CD8-positive, alpha-beta memory T cell (primary cell): ENCODE data around the gene KCNAB3. TPM values are rescaled to one million over a fixed set of nuclear protein-coding genes. Genes with fewer than 3 reads are reported as not detected.

Source experiments
- CTCF ChIA-PET: fragments of 350-600 bp; sonication (Branson Sonifier 250); formaldehyde crosslinking; loops from one replicate; lab custom pipeline; 2021; ENCODE audit warnings: antibody characterized with exemption; lab: Charles Lee
- POLR2A ChIA-PET: fragments of 350-600 bp; sonication (Branson Sonifier 250); formaldehyde crosslinking; loops from one replicate; lab custom pipeline; 2021; ENCODE audit warnings: antibody characterized with exemption; lab: Charles Lee
- DNase-seq, 5 donors: peaks; one replicate each; pipeline versions ENCODE4 v3.0.0 to v3.0.0-alpha.2; 2020 to 2022; ENCODE audit warnings: mixed read lengths in 1 of 5
- H3K27ac ChIP-seq: one replicate; pipeline ENCODE4 v1.7.0; 2013; ENCODE audit warnings: low read depth, mild to moderate bottlenecking, low read length, moderate library complexity
- H3K27me3 ChIP-seq: 2 replicates; pipeline ENCODE4 v1.7.0; 2013; ENCODE audit warnings: low read length, mild to moderate bottlenecking; ENCODE audit not compliant: insufficient read depth, poor library complexity, severe bottlenecking
- H3K36me3 ChIP-seq: 2 replicates; pipeline ENCODE4 v1.7.0; 2013; ENCODE audit warnings: mild to moderate bottlenecking, low read length, moderate library complexity; ENCODE audit not compliant: insufficient read depth
- H3K4me1 ChIP-seq: 2 replicates; pipeline ENCODE4 v1.7.0; 2013; ENCODE audit warnings: mild to moderate bottlenecking, low read length, moderate library complexity; ENCODE audit not compliant: insufficient read depth
- H3K4me3 ChIP-seq: 2 replicates; pipeline ENCODE4 v1.7.0; 2013; ENCODE audit warnings: mild to moderate bottlenecking, low read length
- H3K9me3 ChIP-seq: 2 replicates; pipeline ENCODE4 v1.7.0; 2013; ENCODE audit warnings: mild to moderate bottlenecking, low read length
- H3K27ac Mint-ChIP-seq, 8 donors: one replicate each; pipeline ENCODE4 v1.8.0; 2020 to 2021; ENCODE audit warnings: mixed read lengths in 8 of 8, mild to moderate bottlenecking in 6 of 8, inconsistent platforms in 3 of 8, moderate library complexity in 3 of 8
- H3K27me3 Mint-ChIP-seq, 2 donors: one replicate each; pipeline ENCODE4 v1.8.0; 2020 to 2021; ENCODE audit warnings: mixed read lengths in 2 of 2, mild to moderate bottlenecking in 1 of 2, moderate library complexity in 1 of 2
- H3K36me3 Mint-ChIP-seq, 3 donors: one replicate each; pipeline ENCODE4 v1.8.0; 2020 to 2021; ENCODE audit warnings: mixed read lengths in 3 of 3, inconsistent platforms in 1 of 3, mild to moderate bottlenecking in 1 of 3
- H3K4me1 Mint-ChIP-seq, 3 donors: one replicate each; pipeline ENCODE4 v1.8.0; 2020 to 2021; ENCODE audit warnings: mixed read lengths in 3 of 3, inconsistent platforms in 1 of 3, mild to moderate bottlenecking in 1 of 3
- H3K4me3 Mint-ChIP-seq, 7 donors: one replicate each; pipeline ENCODE4 v1.8.0; 2020 to 2021; ENCODE audit warnings: mixed read lengths in 7 of 7, mild to moderate bottlenecking in 6 of 7, moderate library complexity in 4 of 7, inconsistent platforms in 2 of 7
- H3K9me3 Mint-ChIP-seq, 5 donors: one replicate each; pipeline ENCODE4 v1.8.0; 2020 to 2022; ENCODE audit warnings: mixed read lengths in 5 of 5, mild to moderate bottlenecking in 3 of 5, moderate library complexity in 2 of 5, inconsistent platforms in 1 of 5
- polyA plus RNA-seq: library from polyadenylated mRNA; unstranded; fragments of 300-500 nt; fragmentation: Illumina TruSeq; gene quantifications from one replicate; pipeline ENCODE4 v1.2.3, GENCODE V29; 2021
- total RNA-seq, 2 experiments: library from RNA; stranded (reverse); gene quantifications; one replicate each; pipeline ENCODE4 v1.2.3, GENCODE V29; 2021

The KCNAB3 gene
- total and polyA plus RNA-seq, 3 experiments from 2014 or later, result 5.6 to 6.7 TPM; not detected in 1

DNA sequence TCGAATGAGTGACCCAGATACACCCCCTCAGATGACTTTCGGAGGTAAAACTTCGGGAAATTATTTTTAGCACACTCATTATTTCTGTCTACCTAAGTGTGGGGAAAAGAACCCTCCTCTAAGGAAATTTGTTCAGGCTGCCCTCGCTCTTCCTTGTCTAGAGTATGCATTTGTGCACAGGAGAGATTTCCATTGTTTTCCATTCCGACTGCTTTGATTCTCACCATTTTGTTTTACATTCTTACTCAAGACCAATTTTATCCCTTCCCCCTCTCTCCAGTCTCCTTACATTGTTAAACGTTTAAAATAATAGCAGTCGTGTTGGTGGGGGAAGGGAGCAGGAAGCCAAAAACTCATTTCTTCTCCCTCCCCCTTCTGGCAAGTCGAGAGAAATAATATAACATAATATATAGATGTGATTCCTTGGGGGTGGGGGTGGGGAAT, 42.6 kb downstream of the KCNAB3 start:
- CTCF ChIA-PET, result no interaction called here
- Mint-ChIP-seq H3K36me3 (peaks cover 0 to 35% (median 7%) of the 10 kb centered on the region in 3 donors), H3K4me1 (peaks cover 14 to 23% (median 16%) of the 10 kb centered on the region in 3 donors), H3K9me3 (peaks cover 0 to 2% (median 0%) of the 10 kb centered on the region in 5 donors), H3K27me3 (peaks cover 0 to 3% of the 10 kb centered on the region in 2 donors), H3K27ac (no peak overlapping the region), H3K4me3 (no peak overlapping the region)
- H3K36me3 ChIP-seq, result peaks cover 30% of the 10 kb centered on the region
- H3K27me3 ChIP-seq, result no peaks in the 10 kb centered on the region
- peaks cover 48% of the 10 kb centered on the region for H3K4me1 ChIP-seq
- peak overlapping the region; percentile 85 for H3K4me3 ChIP-seq
- no peak for DNase-seq
- POLR2A ChIA-PET, result no interaction called here
- H3K9me3 ChIP-seq, result no peaks in the 10 kb centered on the region
- H3K27ac ChIP-seq, result peak overlapping the region; percentile 79

DNA sequence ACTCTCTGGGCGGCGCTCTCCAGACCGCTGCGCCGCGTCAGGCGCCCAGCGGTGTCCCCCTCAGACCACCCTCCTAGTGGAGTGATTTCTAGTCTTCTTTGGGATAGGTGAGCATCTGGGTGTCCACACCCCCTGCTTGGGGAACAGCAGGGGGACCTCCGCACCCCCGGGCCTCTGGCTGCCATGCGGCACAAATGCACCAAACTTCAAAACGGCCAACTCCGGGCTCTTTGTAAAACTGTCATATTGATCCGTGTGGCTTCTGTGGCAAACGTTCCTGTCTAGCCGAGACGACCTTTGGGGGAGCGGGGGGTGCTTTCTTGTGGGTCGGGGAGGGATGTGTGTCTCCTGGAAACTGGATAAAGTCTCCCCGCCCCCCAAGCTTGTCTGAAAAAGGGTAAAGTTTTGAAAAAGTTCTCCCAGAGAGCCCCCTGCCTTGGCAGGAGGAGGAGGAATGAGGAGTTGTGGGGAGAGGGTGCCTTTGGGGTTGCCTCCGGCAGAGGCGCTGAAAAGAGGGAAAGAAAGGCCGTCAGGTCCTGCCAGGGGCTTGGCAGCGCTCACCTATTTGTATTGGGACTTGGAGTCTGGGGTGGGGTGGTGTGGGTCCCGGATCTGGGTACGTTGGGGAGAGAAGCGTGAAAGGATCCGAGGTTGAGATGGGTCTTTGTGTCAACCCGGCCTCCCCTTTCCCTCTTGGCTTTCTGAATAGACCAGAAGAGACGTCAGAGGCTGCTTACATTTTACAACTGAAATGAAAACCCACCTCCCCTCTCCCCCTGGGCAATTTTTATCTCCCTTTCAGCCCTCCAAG, 43.2 kb downstream of the KCNAB3 start:
- peaks cover 54% of the 10 kb centered on the region for H3K4me1 ChIP-seq
- H3K36me3 Mint-ChIP-seq, result peaks cover 0 to 28% (median 5%) of the 10 kb centered on the region in 3 donors
- peak; percentile 50 to 82 (median 68) for DNase-seq
- no peaks in the 10 kb centered on the region for H3K27me3 ChIP-seq
- H3K27me3 Mint-ChIP-seq, result peaks cover 0 to 3% of the 10 kb centered on the region in 2 donors
- no peak overlapping the region for H3K27ac Mint-ChIP-seq
- H3K9me3 ChIP-seq, result no peaks in the 10 kb centered on the region
- ChIA-PET POLR2A (interaction anchor here (1.0 to 1.8 kb wide), 4 partner anchors 23 to 46 kb away, joined by 3 to 11 read pairs (median 4); partner anchors contain the start of genes CNTROB, CYB5D1 and NAA38), CTCF (interaction anchor here (0.7 to 1.9 kb wide), 8 partner anchors 15 to 143 kb away, joined by 3 to 8 read pairs (median 4); partner anchors contain the start of genes CYB5D1 and NAA38)
- peaks cover 0 to 2% (median 0%) of the 10 kb centered on the region in 5 donors for H3K9me3 Mint-ChIP-seq
- H3K4me1 Mint-ChIP-seq, result peaks cover 11 to 21% (median 13%) of the 10 kb centered on the region in 3 donors
- peaks cover 24% of the 10 kb centered on the region for H3K36me3 ChIP-seq
- H3K27ac ChIP-seq, result peak overlapping the region; percentile 79
- peak overlapping the region; percentile 85 for H3K4me3 ChIP-seq
- H3K4me3 Mint-ChIP-seq, result no peak overlapping the region

DNA sequence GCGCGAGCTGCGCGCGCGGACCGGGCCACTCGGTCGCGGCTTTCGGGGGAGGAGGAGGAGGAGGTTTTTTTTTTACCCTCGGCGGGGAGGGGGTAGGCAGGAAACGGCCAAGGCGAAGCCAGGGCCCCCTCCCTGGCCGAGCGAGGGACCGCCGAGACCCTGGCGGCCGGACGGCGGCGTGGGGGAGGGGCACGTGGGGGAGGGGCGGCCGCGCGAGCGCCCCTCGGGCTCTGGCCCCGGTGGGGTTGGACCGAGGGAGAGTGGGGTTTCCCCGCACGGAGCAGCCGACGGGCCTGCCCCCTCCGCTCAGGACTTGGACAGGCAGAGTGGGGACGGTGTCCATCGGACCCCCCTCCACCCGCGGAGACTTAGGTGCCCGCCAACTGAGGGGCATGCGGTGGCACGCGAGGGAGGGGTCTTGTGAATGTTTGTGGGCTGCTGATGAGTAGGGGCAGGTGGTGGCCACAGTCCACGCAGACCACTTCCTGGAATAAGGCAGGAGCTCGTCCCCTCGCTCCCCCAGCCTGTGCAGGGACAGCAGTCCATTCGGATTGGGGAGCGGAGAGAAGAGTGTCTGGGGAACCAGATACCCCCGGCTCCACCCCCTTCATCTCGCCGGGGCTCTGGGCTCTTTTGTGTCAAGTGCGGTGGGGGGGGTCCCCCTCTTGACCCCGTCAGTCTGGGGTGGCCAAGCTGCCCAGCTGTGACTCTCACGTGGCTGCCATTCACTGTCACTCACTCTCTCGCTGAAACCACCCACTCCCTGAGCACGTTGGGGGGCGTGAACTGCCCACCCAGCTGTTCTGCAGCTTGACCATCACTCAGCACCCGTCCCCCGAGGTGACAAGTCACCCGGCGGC, 44.1 kb downstream of the KCNAB3 start:
- peak; percentile 24 to 71 (median 38) for DNase-seq
- peaks cover 0 to 20% (median 3%) of the 10 kb centered on the region in 3 donors for H3K36me3 Mint-ChIP-seq
- peaks cover 0 to 2% (median 0%) of the 10 kb centered on the region in 5 donors for H3K9me3 Mint-ChIP-seq
- ChIA-PET CTCF (interaction anchor here (0.6 to 1.9 kb wide), 9 partner anchors 14 to 142 kb away, joined by 3 to 8 read pairs (median 4); partner anchors contain the start of genes CYB5D1 and NAA38), POLR2A (interaction anchor here (0.6 to 1.8 kb wide), 7 partner anchors 22 to 51 kb away, joined by 3 to 11 read pairs (median 5); partner anchors contain the start of genes CNTROB, CYB5D1 and NAA38)
- H3K27me3 ChIP-seq, result no peaks in the 10 kb centered on the region
- peaks cover 16% of the 10 kb centered on the region for H3K36me3 ChIP-seq
- peak overlapping the region; percentile 85 for H3K4me3 ChIP-seq
- peaks cover 63% of the 10 kb centered on the region for H3K4me1 ChIP-seq
- peak overlapping the region in 1 of 8 donors; percentile 10 for H3K27ac Mint-ChIP-seq
- no peaks in the 10 kb centered on the region for H3K9me3 ChIP-seq
- H3K27me3 Mint-ChIP-seq, result peaks cover 0 to 3% of the 10 kb centered on the region in 2 donors
- peak overlapping the region in 4 of 7 donors; percentile 37 to 57 (median 50) for H3K4me3 Mint-ChIP-seq
- peak overlapping the region; percentile 79 for H3K27ac ChIP-seq
- peaks cover 8 to 21% (median 11%) of the 10 kb centered on the region in 3 donors for H3K4me1 Mint-ChIP-seq

DNA sequence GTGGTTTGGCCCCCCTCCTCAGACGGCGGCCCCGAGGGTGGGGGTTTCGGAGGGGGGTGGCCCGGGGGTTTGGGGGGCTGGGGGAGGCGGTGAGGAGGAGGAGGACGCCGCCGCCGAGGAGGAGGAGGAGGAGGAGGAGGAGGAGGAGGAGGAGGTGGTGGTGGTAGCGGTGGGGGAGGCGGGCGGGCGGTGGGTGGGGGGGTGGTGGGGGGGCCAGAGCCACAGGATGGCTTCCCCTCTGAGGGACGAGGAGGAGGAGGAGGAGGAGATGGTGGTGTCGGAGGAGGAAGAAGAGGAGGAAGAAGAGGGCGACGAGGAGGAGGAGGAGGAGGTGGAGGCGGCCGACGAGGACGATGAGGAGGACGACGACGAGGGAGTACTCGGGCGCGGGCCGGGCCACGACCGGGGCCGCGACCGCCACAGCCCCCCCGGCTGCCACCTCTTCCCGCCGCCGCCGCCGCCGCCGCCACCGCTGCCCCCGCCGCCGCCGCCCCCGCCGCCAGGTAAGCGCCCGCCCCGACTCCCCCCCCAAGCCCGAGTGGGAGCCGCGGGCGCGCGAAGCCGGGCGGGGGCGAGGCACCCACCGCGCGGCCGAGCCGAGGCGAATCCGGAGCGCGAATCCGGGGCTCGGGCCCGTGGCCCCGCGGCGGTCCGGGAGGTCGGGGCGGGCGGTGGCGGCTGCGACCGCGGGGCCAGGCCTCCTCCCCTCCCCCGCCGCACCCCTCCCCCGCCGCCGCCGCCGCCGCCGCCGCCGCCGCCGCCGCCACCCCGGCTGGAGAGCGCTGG, 44.9 kb downstream of the KCNAB3 start:
- H3K27ac Mint-ChIP-seq, result peak overlapping the region in 4 of 8 donors; percentile 10 to 82 (median 60)
- Histone ChIP-seq H3K27me3 (no peaks in the 10 kb centered on the region), H3K4me1 (peaks cover 70% of the 10 kb centered on the region), H3K36me3 (peaks cover 8% of the 10 kb centered on the region), H3K4me3 (no peak overlapping the region), H3K9me3 (no peaks in the 10 kb centered on the region), H3K27ac (no peak overlapping the region)
- DNase-seq, result peak; percentile 37 to 66 (median 45)
- peaks cover 0 to 2% (median 0%) of the 10 kb centered on the region in 5 donors for H3K9me3 Mint-ChIP-seq
- ChIA-PET CTCF (interaction anchor here (1.5 to 1.9 kb wide), 2 partner anchors 15 to 28 kb away, joined by 5 to 6 read pairs; partner anchors contain the start of genes CYB5D1 and NAA38), POLR2A (interaction anchor here (0.6 to 1.9 kb wide), 6 partner anchors 15 to 50 kb away, joined by 4 to 11 read pairs (median 6); partner anchors contain the start of genes CYB5D1 and NAA38)
- H3K27me3 Mint-ChIP-seq, result peaks cover 0 to 3% of the 10 kb centered on the region in 2 donors
- peaks cover 0 to 12% (median 0%) of the 10 kb centered on the region in 3 donors for H3K36me3 Mint-ChIP-seq
- H3K4me1 Mint-ChIP-seq, result peaks cover 4 to 16% (median 6%) of the 10 kb centered on the region in 3 donors
- peak overlapping the region; percentile 15 to 91 (median 80) for H3K4me3 Mint-ChIP-seq

DNA sequence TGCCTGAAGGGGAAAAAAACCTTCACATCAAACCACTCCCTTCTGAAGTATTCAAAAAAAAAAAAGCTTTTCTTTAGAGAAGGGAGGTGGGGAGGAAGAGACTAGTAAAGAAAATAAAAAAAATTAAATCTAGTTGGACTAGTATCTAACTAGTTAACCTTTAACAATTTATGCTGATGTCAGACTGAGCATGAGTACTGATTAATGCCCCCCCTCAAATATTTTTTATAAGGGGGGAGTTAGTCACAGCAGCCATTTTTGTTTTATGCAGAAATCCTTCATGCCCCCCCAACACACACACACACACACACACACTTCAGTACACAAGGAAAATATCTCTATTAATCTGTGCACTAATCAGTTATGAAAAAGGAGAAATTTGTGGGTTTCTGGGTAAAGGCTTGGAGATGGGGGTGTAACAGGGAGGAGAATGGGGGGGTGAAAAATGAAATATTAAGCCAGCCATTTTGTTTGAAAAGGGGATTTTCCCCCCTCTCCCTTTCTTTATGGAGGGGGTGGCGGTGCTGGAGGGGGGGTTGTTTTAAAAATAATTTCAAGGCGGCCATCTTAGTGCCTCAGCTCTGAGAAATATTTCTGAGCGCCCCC, 45.8 kb downstream of the KCNAB3 start:
- peak overlapping the region; percentile 49 for H3K4me3 ChIP-seq
- Mint-ChIP-seq H3K4me3 (peak overlapping the region; percentile 67 to 88 (median 81)), H3K27me3 (peaks cover 0 to 3% of the 10 kb centered on the region in 2 donors), H3K36me3 (peaks cover 0 to 12% (median 0%) of the 10 kb centered on the region in 3 donors), H3K9me3 (peaks cover 0 to 2% (median 0%) of the 10 kb centered on the region in 5 donors), H3K27ac (peak overlapping the region in 6 of 8 donors; percentile 39 to 88 (median 80)), H3K4me1 (peaks cover 4 to 11% (median 6%) of the 10 kb centered on the region in 3 donors)
- H3K27ac ChIP-seq, result no peak overlapping the region
- no peaks in the 10 kb centered on the region for H3K9me3 ChIP-seq
- CTCF ChIA-PET, result interaction anchor here (0.6 to 1.3 kb wide), 3 partner anchors 21 to 52 kb away, joined by 3 to 4 read pairs (median 4); no protein-coding TSS in a partner anchor
- no peaks in the 10 kb centered on the region for H3K27me3 ChIP-seq
- H3K4me1 ChIP-seq, result peaks cover 62% of the 10 kb centered on the region
- DNase-seq, result peak in 4 of 5 donors; percentile 16 to 57 (median 40)
- POLR2A ChIA-PET, result interaction anchor here (0.9 to 1.9 kb wide), 3 partner anchors 12 to 27 kb away, joined by 3 to 7 read pairs (median 4); partner anchors contain the start of gene NAA38
- peaks cover 4% of the 10 kb centered on the region for H3K36me3 ChIP-seq

DNA sequence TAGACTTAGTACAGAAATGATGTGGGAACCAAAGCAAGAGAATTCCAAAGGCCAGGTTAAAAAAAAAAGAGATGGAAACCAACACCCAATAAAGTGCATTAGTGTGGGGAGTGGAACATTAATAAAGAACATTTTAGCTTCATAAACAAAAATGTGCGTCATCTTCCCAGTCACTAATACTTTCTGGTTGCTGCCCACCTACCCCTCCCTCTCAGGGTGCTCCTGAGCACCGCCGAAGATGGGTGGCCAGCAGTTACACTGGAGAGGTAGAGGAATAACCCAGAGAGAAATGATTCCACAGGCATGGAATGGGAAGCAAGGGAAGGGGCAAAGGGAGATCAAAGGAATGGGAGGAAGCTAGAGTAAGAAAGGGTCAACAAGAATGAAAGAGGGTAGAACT, 47.0 kb downstream of the KCNAB3 start:
- no peak overlapping the region for H3K27ac ChIP-seq
- H3K36me3 Mint-ChIP-seq, result peaks cover 0 to 13% (median 0%) of the 10 kb centered on the region in 3 donors

More for the DNA sequence above, 47.0 kb downstream of the KCNAB3 start:
- Mint-ChIP-seq H3K4me3 (no peak overlapping the region), H3K27ac (no peak overlapping the region), H3K27me3 (peaks cover 0 to 3% of the 10 kb centered on the region in 2 donors), H3K4me1 (peaks cover 4 to 11% (median 6%) of the 10 kb centered on the region in 3 donors), H3K9me3 (peaks cover 0 to 2% (median 0%) of the 10 kb centered on the region in 5 donors)
- POLR2A ChIA-PET, result interaction anchor here (1.9 kb wide), 1 partner anchor 25 kb away, joined by 7 read pairs; the partner anchor contains the start of gene NAA38
- H3K4me1 ChIP-seq, result peaks cover 53% of the 10 kb centered on the region
- H3K36me3 ChIP-seq, result peaks cover 4% of the 10 kb centered on the region
- no peaks in the 10 kb centered on the region for H3K27me3 ChIP-seq
- CTCF ChIA-PET, result interaction anchor here (0.8 to 1.3 kb wide), 3 partner anchors 19 to 51 kb away, joined by 3 to 4 read pairs (median 3); no protein-coding TSS in a partner anchor
- H3K4me3 ChIP-seq, result no peak overlapping the region
- no peaks in the 10 kb centered on the region for H3K9me3 ChIP-seq
- DNase-seq, result no peak
